ENCODE measurements around the gene CD300LF.

GRCh38 chr17:74652020-74652419 is 60.7 kb downstream of the CD300LF start:
- TF ChIP-seq CTCF (IDR thresholded peaks at IDR 0.05) (no peak), ZFX (IDR thresholded peaks at IDR 0.05; ENCODE audit: borderline replicate concordance) (no peak)

All from 22Rv1 (cell line).